ENCODE measurements around the gene SLC4A9.

Gene SLC4A9

GRCh38 chr5:140362875-140363630 is 3.1 kb downstream of the SLC4A9 start:
- DNase-seq: peak; percentile 44

GRCh38 chr5:140363631-140364471 is 3.9 kb downstream of the SLC4A9 start:
- DNase-seq: no peak

GRCh38 chr5:140364472-140364765 is 4.4 kb downstream of the SLC4A9 start:
- DNase-seq: no peak

- DNase-seq: no peak
Measured at GRCh38 chr5:140365282-140365681, 5.3 kb downstream of the SLC4A9 start.

- DNase-seq: no peak
Measured at GRCh38 chr5:140365941-140366340, 5.9 kb downstream of the SLC4A9 start.

GRCh38 chr5:140366589-140367255 is 6.7 kb downstream of the SLC4A9 start:
- no peak for DNase-seq

- no peak for DNase-seq
Measured at GRCh38 chr5:140367256-140368013, 7.4 kb downstream of the SLC4A9 start.

- no peak for DNase-seq
Measured at GRCh38 chr5:140371356-140372151, 11.6 kb downstream of the SLC4A9 start.

GRCh38 chr5:140372971-140373487 is 13.0 kb downstream of the SLC4A9 start:
- DNase-seq: peak; percentile 62

- DNase-seq: no peak
Measured at GRCh38 chr5:140381351-140381750, 21.4 kb downstream of the SLC4A9 start.

- no peak for DNase-seq
Measured at GRCh38 chr5:140381972-140382371, 22.0 kb downstream of the SLC4A9 start.

GRCh38 chr5:140382866-140383265 is 22.9 kb downstream of the SLC4A9 start:
- no peak for DNase-seq

- no peak for DNase-seq
Measured at GRCh38 chr5:140383300-140383699, 23.3 kb downstream of the SLC4A9 start.

GRCh38 chr5:140388052-140388451 is 28.1 kb downstream of the SLC4A9 start:
- no peak for DNase-seq

- peak; percentile 66 for DNase-seq
Measured at GRCh38 chr5:140391312-140391711, 31.3 kb downstream of the SLC4A9 start.

- no peak for DNase-seq
Measured at GRCh38 chr5:140391732-140392131, 31.7 kb downstream of the SLC4A9 start.

- DNase-seq: no peak
Measured at GRCh38 chr5:140393738-140394137, 33.7 kb downstream of the SLC4A9 start.

- peak; percentile 55 for DNase-seq
Measured at GRCh38 chr5:140398379-140398811, 38.4 kb downstream of the SLC4A9 start.

GRCh38 chr5:140399979-140400729 is 40.2 kb downstream of the SLC4A9 start:
- DNase-seq: peak; percentile 19

- DNase-seq: peak; percentile 97
Measured at GRCh38 chr5:140400730-140401361, 40.9 kb downstream of the SLC4A9 start.
